GM21619 (cell line): Measurements from ENCODE around the gene SMNDC1.
A peak's percentile ranks its signal among the peaks of the same experiment; 100 is the strongest.
"Not testable (repeated sequence)": the region's sequence is repeated elsewhere in the genome, so short reads cannot be mapped to it uniquely, and the experiment has no call there.

Source experiments
- ATAC-seq: cut with Tn5 transposase; IDR thresholded peaks from one replicate; pipeline ENCODE4 v1.9.1; 2021; ENCODE audit not compliant: unreplicated experiment

SMNDC1 gene

DNA sequence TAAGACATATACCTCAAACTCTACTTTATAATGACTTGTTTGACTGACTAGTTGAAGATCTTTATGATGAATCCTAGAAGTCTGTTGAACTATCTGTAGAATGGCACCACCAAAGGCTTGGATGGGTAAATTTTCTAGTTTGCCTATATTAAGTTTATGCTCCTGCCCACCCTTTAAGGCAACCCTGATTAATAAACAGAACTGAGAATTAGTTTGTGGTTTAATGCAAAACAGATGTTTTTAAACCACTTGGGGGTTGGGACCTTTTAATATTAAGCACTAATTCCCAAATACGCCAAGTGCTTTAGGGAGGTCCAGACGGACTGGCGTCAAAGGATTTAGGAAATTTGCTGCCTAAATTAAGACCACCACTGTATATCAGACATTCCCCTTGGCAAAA is 20.5 kb downstream of the SMNDC1 start:
- ATAC-seq, result no peak

DNA sequence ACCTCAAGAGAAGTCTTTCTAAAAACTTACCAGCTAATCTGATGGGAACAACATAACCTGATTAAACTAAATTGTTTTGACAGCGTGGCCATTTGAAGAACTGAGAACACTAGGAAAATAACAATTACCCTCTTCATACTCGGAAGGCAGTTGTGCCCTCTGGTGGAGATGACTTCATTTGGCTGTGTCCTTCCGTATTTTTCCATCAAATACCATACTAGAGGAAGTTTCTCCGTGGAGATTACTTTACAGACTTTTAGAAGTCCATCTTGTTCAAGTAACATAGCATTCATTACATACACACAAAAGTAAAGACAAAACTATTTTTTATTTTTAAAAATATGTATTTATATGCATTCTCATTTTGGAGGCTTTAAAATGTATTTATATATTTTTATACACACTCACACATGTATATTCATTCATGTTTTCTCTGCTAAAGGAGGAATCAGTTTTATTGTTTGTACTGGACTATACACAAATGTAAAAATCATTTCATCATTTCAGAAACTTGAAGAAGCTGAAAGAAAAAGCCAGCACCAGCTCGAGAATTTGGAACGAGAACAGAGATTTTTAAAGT is 25.2 kb downstream of the SMNDC1 start:
- no peak for ATAC-seq

DNA sequence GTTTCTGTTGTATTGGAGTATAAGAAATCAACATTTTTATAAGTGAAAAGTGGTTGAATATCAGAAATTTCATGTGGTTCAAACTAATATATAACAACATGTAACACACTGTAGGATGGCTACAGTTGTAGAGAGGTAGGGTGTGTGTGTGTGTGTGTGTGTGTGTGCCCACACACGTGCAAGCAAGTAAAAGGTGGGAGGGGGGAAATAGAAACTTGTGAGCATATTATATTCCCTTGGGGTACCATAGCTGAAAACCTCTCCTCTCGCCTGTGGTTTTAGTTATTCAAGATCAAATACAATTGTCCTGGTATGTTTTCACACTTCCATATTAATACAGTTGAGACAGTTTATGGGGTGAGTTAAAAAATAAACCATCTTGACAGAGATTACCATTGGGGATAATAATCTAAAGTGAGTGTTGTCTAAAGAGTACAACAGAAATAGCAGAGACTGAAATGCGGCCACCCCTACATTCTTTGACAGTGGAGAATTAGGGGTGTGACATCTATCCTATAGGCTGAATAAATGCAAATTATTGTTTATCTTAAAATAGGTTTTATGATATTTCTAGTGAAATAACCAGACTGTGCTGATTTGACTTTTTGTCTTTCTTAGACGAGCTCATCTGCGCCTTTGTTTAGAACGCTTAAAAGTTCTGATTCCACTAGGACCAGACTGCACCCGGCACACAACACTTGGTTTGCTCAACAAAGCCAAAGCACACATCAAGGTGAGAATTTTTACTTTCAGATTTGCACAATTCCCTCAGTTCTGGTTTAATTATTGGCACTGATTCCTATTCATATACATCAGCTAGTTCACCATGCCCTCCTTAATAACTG is 25.9 kb downstream of the SMNDC1 start:
- no peak for ATAC-seq

DNA sequence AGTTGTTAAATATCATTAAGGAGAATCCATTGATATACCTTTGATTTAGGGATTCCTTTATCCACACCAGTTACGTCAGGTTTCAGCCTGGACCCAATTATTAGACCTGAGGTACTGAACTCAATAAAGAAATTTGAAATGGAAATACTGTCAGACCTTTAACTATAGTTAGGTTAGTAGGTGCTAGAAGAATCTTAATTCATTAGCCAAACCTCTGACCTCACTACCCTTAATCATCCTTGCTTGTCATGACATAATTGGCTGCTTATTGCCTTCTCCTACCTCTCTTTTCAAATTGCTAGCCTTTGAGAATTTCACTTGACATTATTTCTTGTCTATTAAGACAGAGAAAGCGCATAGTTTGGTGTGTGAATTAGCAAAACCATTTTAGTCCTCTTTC is 27.1 kb downstream of the SMNDC1 start:
- ATAC-seq, result no peak

DNA sequence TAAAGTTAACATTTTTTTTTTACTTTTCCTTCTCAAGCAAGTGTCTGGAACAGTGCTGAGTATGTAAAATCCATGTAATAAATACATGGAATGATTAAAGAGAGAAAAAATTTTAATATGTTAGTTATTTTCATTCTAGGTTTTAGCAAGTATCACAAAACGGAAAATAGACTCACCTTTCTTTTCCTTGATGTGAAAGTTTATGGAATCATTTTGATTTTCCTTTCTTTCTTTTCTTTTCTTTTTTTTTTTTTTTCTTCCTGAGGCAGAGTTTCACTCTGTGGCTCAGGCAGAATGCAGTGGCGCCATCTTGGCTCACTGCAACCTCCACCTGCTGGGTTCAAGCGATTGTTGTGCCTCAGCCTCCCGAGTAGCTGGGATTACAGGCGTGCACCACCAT is 28.1 kb downstream of the SMNDC1 start:
- ATAC-seq, result no peak

DNA sequence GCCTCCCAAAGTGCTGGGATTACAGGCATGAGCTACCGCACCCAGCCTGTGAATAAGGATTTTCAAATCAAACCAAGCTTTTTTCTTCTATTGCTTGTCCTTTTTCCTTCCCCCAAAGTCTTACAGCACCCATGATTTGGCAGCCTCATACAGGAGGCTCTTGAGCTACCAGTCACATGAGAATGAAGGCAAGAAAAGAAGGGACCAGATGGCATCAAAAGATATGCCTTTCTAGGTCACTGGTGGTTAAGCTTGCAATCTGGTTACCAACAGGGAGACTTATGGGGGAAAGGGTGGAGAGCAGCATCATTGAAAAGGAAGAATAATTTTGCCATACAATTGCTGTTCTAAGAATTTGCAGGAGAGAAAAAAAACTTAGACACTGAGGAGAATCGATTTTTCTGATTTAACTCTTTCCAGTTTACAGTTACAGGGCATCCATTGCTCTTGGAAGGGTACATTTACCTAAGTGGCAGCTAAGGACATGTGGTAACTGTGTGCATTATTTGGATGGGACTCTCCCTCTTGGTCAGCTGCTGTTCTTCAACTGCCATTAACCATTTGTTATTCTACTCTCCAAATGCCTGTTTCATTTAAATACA is 29.5 kb downstream of the SMNDC1 start:
- no peak for ATAC-seq

DNA sequence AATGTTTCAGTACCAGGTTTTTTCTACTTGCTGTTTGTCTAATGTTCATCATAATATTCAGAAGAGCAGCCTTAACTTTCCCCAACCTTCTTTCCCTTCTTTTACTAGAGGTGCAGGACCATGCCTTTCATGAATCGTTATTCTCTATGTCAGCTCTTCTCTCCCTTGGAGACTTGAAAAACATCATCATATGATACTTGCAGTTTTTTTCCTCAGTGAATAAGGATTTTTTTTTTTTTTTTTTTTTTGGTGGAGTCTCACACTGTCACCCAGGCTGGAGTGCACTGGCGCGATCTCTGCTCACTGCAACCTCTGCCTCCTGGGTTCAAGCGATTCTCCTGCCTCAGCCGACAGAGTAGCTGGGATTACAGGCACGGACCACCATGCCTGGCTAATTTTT is 30.1 kb downstream of the SMNDC1 start:
- no peak for ATAC-seq

DNA sequence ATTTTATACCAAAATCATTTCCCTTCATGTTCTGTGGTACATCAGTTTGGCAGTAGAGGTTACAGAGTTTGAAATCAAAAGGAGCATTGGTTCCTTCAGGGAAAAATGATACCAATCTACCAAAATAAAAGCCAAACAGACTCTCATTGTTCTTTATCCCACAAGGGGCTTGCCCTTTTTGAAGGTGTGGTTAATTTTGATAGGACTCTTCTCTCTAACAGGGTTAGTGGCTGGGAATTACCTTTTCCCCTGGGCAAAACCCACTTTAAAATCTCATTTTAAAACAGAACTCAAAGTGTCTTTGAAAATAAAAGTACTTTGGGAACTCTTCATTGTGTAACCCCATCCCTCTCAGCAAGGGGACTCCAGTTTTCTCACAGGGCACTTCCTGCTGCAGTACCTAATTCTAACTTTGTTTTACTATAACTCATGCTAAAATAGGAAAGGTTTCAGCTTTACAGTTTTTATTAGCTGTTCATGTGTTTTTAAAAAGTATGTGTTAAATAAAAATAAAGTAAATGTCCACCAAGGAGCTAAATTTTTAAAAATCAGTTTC is 30.6 kb downstream of the SMNDC1 start:
- peak; percentile 43 for ATAC-seq

DNA sequence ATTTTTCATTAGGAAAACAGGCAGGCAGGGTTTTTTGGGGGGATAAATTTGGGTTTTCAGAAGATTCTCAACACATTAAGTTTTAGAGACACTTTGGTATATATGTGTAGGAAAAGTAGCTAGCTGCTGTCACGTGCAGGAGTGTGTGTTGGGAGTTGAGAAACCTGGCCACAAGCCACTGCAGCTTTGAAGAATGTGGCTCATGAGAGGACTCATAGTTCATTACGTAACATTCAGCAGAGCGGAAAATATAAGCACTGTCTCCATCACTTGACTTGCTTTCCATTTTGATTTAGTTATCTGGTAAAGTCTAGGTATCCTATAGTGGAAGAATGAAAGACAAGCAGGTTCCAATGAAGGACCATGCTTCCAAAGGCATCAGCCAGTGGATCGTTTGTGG is 31.2 kb downstream of the SMNDC1 start:
- ATAC-seq, result no peak

DNA sequence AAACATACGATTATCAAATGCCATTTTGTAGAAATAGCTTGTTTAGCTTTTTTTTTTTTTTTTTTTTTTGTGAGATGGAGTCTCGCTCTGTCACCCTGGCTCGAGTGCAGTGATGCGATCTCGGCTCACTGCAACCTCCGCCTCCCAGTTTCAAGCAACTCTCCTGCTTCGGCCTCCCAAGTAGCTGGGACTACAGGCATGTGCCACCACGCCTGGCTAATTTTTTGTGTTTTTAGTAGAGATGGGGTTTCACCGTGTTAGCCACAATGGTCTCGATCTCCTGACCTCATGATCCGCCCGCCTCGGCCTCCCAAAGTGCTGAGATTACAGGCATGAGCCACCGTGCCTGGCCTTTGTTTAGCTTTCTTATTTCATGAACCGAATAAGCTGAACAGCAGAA is 31.7 kb downstream of the SMNDC1 start:
- not testable (repeated sequence) for ATAC-seq

DNA sequence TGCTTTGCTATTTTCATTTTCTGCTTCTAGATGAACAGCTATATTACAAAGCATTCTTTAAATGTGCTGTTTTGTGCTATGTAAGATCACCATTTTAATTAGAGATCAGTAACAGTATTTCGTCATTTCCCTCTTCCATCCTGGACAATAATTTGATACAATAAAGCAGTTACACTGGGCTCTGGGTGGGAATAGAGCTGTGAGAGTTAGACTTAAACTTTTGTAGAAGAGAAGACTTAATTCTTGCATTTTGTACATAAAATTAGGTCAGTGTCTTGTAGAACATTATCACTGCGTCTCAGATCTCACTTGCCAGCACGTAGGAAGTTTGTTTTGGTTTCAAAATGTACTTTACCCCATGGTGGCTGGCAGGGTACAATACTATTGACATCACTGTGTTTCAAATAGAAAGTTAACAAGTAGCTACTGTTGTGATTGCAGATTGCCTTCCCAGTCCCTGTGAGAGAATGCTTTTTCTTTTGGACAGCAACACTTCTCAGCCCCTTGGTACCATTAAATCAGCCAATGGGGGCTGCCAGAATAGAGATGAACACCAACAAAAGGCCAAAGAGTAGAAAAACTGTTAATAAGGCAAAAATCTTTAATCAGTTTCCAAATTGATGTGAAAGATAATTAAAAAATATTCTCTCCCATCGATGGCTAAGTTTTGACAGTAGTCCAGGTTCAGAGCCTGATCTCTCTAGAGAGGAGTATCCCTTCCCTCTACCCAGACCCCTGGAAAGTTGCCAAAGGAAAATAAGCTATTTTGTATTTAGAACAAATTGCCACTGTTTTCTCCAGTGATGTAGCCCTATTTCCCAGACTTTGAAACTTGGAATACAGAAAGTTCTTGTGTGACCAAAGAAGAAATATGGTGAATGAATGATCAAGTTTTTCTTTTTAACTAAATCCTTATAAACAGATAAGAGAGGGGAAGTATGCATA is 35.1 kb downstream of the SMNDC1 start:
- ATAC-seq, result peak; percentile 51

DNA sequence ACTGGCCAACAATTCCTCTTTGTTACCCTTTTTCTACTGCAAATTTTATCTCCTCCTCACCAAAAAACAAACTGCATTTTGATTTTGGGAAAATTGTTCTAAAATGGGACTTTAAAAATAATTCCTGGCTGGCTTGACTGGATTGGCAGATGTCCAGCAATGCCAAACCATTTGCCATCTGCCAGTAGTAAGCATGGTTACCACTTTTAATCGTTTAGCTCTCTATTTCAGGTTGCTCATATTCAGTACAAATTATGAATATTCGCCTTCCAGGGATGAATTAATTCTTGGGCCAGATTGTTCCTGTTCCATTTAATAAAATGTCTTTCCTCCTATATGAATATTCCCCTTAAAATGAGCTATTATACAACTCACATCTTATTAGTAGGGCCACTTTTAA is 35.7 kb downstream of the SMNDC1 start:
- no peak for ATAC-seq

DNA sequence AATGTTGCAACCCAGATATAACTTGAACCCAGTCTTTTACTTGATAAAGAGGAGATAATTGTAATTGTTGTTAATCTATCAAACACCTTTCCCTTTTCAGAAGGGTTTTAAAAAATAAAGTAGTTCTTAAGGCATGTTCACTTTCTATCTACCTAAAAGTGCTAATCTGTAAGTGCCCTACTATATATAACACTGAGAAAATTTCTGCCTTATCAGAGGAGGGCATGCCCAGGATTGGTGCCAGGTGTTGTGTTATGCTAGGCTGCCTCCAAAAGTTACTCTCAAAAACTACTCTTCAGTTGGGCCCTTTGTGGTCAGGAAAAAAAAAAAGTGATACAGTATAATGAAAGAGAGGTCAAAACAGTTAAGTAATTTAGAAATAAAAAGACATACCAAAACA is 36.3 kb downstream of the SMNDC1 start:
- ATAC-seq, result no peak

DNA sequence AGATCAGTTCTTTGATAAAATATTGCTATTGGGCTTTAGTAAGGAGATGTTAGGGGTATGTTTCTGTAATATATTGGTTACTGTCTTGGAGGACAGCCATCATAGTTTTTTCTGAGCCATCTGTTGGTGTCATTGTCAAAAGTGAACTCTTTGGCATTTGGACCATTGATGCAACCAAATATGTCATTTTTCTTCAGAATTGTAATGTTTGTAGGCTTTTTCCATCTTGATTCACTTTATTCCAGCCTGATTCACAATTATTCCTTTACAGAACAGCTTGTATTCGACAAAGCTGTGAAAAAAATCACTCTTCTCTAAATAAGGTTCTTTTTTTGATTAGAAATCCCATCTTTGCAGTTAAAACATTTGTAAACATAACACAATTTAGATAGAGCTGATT is 37.4 kb downstream of the SMNDC1 start:
- no peak for ATAC-seq

DNA sequence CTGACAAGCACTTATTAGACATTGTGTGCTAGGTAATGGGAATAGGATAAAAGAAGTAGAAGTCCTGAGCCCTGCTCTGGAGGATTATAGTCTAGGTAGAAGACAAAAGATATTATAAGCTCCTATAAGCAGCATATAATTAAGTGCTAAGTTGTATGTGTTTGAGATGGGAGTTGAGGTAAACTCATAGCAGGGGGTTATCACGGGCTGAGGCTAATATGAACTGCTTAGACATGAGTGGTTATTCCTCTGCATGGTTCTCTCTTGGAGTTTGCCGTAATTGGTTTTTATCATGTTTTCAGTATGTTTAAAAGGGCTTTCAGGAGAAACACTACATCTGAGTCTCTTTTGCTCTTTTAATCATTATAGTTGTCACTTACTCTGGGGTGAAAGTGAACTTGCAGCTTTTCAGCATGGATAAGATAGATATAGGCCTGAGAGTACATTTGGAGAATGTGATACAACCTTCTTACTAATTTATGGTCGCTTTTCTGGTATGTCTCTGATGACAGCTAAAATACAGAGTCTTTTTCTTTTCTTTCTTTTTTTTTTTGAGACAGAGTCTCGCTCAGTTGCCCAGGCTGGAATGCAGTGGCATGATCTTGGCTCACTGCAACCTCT is 39.0 kb downstream of the SMNDC1 start:
- no peak for ATAC-seq

DNA sequence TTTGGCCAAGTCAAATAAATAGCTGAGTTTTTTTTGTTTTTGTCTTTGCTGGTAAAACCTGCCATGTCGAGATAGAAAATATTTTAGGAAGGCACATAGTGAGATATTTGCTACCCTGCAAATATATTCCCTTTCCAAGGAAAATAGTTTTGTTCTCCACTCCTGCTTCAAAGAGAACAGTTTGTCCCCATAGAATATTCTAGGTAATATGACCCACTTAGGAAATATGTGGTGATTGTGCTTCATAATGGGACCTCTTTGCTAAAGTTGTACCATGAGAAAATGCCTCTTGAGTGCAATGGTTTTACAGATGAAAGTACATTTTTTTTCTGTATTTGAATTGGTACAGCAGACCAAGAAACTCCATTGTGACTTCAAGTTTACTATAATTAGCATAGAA is 41.6 kb downstream of the SMNDC1 start:
- no peak for ATAC-seq

DNA sequence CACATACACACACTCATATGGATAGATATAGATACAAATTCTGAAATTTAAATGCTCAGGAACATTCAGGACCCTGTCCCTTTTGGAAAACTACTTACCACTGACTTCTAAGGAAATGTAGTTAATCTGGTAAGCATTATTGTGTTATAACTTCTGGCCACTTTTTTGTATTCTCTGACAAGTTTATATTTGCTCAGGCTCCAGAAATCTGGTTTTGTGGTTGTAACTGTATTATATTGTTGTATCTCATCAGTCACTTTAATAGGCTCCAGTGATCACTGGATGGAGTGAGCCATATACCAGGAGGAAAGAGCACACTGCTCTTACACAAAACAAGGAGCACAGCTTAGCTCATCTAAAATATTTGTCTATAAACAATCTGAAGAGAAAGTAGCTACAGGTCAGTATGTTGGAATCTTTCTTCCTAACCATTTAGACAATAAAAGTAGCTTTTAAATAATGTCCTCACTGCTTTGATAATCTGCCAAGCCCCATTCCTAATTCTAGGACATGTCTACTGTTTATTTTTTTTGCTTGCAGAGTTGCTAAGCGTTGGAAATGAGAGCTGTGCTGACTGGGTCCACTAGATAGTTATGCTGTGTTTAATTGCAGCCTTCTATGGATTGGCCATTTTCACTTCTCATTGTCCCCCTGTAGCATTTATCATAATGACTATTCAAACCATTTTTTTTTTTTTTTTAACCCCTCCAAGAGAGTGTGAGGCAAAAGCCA is 43.8 kb downstream of the SMNDC1 start:
- ATAC-seq, result no peak

DNA sequence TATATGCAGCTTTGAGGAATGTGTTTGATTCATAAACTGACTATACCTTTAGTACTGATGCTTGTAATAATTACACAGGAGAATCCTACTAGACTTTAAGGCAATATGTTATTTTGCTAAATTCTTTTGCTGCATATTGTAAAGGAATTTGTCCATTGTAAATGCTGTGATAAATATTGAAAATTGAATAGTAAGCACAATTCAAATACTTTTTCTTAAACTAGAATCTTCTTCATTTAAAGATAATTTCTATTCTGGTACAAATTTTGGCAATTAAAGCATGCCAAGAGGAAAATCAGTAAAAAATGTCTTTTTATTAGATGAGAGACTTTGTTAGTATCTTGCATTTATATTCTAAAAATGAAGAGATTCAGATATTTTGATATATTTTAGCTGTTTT is 45.4 kb downstream of the SMNDC1 start:
- no peak for ATAC-seq

DNA sequence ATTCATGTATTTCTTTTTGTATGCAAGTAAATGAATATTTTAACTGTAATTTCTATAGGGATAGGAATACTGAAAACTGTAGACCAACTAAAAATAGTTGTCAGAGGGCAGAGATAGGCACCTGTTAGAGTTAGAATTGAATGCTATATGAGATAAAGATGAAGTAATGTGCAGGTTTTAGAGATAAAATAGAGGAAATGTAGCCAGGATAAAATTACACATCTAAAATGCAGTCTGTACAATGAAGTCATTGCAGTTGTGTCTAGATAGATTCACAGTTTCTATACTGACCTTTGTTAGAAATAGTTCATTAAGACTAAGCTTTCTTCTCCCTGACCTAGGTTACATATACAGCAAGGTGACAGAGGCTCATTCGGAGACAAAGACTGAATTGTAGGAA is 46.2 kb downstream of the SMNDC1 start:
- ATAC-seq, result no peak

DNA sequence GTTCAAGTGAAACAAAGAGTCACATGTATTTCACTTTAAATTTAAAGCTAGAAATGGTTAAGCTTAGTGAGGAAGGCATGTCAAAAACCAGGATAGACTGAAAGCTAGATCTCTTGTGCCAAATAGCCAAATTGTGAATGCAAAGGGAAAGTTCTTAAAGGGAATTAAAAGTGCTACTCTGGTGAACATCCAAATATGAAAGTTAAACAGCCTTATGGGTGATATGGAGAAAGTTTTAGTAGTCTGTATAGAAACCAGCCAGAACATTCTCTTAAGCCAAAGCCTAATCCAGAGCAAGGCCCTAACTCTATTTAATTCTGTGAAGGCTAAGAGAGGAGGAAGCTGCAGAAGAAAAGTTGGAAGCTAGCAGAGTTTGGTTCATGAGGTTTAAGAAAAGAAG is 50.3 kb downstream of the SMNDC1 start:
- ATAC-seq, result no peak
